WTC11 (cell line): ENCODE measurements around the gene C1orf87. TPM values are rescaled to one million over a fixed set of nuclear protein-coding genes. Genes with fewer than 3 reads are reported as not detected.

Experiments used
- ATAC-seq: fragments of 200-7000 bp; cut with Tn5 transposase; 2 replicates; pipeline ENCODE4 v1.10.0; 2021; ENCODE audit warnings: mild to moderate bottlenecking, moderate library complexity
- CTCF ChIA-PET: fragments of 300-600 bp; sonication (Branson Sonifier 250); formaldehyde crosslinking; loops from one replicate; lab custom pipeline; 2021; ENCODE audit warnings: antibody characterized with exemption; lab: Charles Lee
- POLR2A ChIA-PET: fragments of 350-600 bp; sonication (Branson Sonifier 250); formaldehyde crosslinking; loops from one replicate; lab custom pipeline; 2021; ENCODE audit warnings: antibody characterized with exemption; lab: Charles Lee
- DNase-seq: peaks from one replicate; pipeline ENCODE4 v3.0.0; 2021; ENCODE audit warnings: low spot score
- H3K27ac Mint-ChIP-seq: 2 replicates; pipeline ENCODE4 v1.8.0; 2021; ENCODE audit warnings: mixed read lengths
- H3K27me3 Mint-ChIP-seq: 2 replicates; pipeline ENCODE4 v1.8.0; 2021; ENCODE audit warnings: low read depth, mild to moderate bottlenecking, moderate library complexity, mixed read lengths
- H3K36me3 Mint-ChIP-seq: 2 replicates; pipeline ENCODE4 v1.8.0; 2021; ENCODE audit warnings: mixed read lengths
- H3K4me1 Mint-ChIP-seq: 2 replicates; pipeline ENCODE4 v1.8.0; 2022; ENCODE audit warnings: mixed read lengths
- H3K4me3 Mint-ChIP-seq: 2 replicates; pipeline ENCODE4 v1.8.0; 2021; ENCODE audit warnings: mild to moderate bottlenecking, moderate library complexity, mixed read lengths
- H3K9me3 Mint-ChIP-seq: 2 replicates; pipeline ENCODE4 v1.8.0; 2021; ENCODE audit warnings: mixed read lengths
- GABPB1 ChIP-seq: sonication (generic); formaldehyde crosslinking; IDR thresholded peaks from 2 replicates; pipeline ENCODE4 v1.8.1; 2023; ENCODE audit warnings: mild to moderate bottlenecking, missing genetic modification reagents
- HMGA2 ChIP-seq: fragments of 250-450 bp; sonication (Bioruptor Pico); IDR thresholded peaks from 2 replicates; pipeline ENCODE4 v1.4.0; 2021; ENCODE audit warnings: mild to moderate bottlenecking, moderate library complexity
- HMGXB4 ChIP-seq: sonication (generic); formaldehyde crosslinking; IDR thresholded peaks from 2 replicates; pipeline ENCODE4 v1.8.1; 2023; ENCODE audit warnings: mild to moderate bottlenecking, moderate library complexity, missing genetic modification reagents
- MYBL2 ChIP-seq: sonication (generic); formaldehyde crosslinking; IDR thresholded peaks from 2 replicates; pipeline ENCODE4 v1.8.1; 2023; ENCODE audit warnings: mild to moderate bottlenecking, moderate library complexity, missing genetic modification reagents
- NFYB ChIP-seq: sonication (generic); formaldehyde crosslinking; conservative IDR thresholded peaks from 2 replicates; pipeline ENCODE4 v1.8.0; 2022; ENCODE audit warnings: low read depth, missing genetic modification reagents
- NR1H2 ChIP-seq: sonication (generic); formaldehyde crosslinking; IDR thresholded peaks from 2 replicates; pipeline ENCODE4 v1.9.0; 2021; ENCODE audit warnings: mild to moderate bottlenecking, moderate library complexity, missing genetic modification reagents
- RELA ChIP-seq: sonication (generic); formaldehyde crosslinking; IDR thresholded peaks from 2 replicates; pipeline ENCODE4 v1.8.1; 2022; ENCODE audit warnings: missing genetic modification reagents, mild to moderate bottlenecking, borderline replicate concordance
- SMAD4 ChIP-seq: sonication (generic); formaldehyde crosslinking; IDR thresholded peaks from 2 replicates; pipeline ENCODE4 v1.8.0; 2022; ENCODE audit warnings: mild to moderate bottlenecking, missing genetic modification reagents
- USF2 ChIP-seq: sonication (generic); formaldehyde crosslinking; IDR thresholded peaks from 2 replicates; pipeline ENCODE4 v1.8.1; 2023; ENCODE audit warnings: mild to moderate bottlenecking, missing genetic modification reagents, moderate library complexity
- ZNF263 ChIP-seq: sonication (generic); formaldehyde crosslinking; IDR thresholded peaks from 2 replicates; pipeline ENCODE4 v1.8.1; 2022; ENCODE audit warnings: low read depth, mild to moderate bottlenecking, moderate library complexity, missing genetic modification reagents
- ZNF281 ChIP-seq: sonication (generic); formaldehyde crosslinking; IDR thresholded peaks from 2 replicates; pipeline ENCODE4 v1.8.0; 2023; ENCODE audit warnings: mild to moderate bottlenecking, missing genetic modification reagents
- ZNF396 ChIP-seq: fragments of 250-450 bp; sonication (Bioruptor Pico); IDR thresholded peaks from 2 replicates; pipeline ENCODE4 v1.8.0; 2021; ENCODE audit warnings: mild to moderate bottlenecking, moderate library complexity, borderline replicate concordance
- ZNF416 ChIP-seq: fragments of 250-450 bp; sonication (Bioruptor Pico); IDR thresholded peaks from 2 replicates; pipeline ENCODE4 v1.9.0; 2021; ENCODE audit warnings: mild to moderate bottlenecking, inconsistent platforms
- ZNF423 ChIP-seq: fragments of 250-450 bp; sonication (Bioruptor Pico); IDR thresholded peaks from 2 replicates; pipeline ENCODE4 v2.1.2; 2022; ENCODE audit warnings: mild to moderate bottlenecking, moderate library complexity
- total RNA-seq: library from RNA; stranded (reverse); gene quantifications from 3 replicates; pipeline ENCODE4 v1.2.3, GENCODE V29; 2021
- TF ChIP-seq, protein P1 (sequence below): fragments of 250-450 bp; sonication (Bioruptor Pico); IDR thresholded peaks from 2 replicates; pipeline ENCODE4 v1.9.0; 2021; ENCODE audit warnings: mild to moderate bottlenecking, borderline replicate concordance
- TF ChIP-seq, protein P2 (sequence below): sonication (generic); formaldehyde crosslinking; conservative IDR thresholded peaks from 2 replicates; pipeline ENCODE4 v1.8.1; 2022; ENCODE audit warnings: mild to moderate bottlenecking, missing genetic modification reagents

The C1orf87 gene
- total RNA-seq, 1 experiment from 2014 or later, result 0.22 TPM

DNA sequence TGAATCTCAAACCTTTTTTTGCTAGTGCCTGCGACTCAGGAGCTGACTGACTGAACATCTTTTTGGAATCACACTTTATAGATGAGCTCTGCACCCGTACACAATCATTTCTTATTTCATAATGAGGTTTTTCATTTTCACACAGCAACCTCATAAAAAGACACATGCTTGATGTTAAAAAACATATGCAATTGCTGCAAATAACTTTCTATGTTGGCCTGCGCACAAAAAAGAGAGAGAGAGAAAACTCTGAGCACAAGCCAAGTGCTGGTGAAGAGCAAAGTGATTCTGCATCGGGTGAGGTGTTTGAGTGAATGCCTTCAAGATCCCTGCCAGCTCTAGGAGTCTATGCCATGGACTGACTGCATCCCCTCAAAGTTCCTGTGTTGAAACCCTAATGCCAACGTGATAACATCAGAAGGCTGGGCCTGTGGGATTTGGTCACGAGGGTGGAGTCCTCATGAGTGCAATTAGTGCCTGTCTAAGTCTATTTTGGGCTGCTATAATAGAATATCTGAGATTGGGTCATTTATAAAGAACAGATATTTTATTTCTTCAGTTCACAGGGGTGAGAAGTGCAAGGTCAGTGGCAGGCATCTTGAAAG, 36.6 kb downstream of the C1orf87 start:
- H3K27ac Mint-ChIP-seq, result no peak overlapping the region
- peaks cover 7% of the 10 kb centered on the region for H3K4me1 Mint-ChIP-seq
- CTCF ChIA-PET, result no interaction called here
- POLR2A ChIA-PET, result no interaction called here
- DNase-seq, result no peak
- TF ChIP-seq ZNF416 (no peak), ZNF423 (CRISPR knock-in tag) (no peak), ZNF281 (CRISPR knock-in tag) (no peak), MYBL2 (CRISPR knock-in tag) (no peak), ZNF263 (CRISPR knock-in tag) (no peak), HMGXB4 (no peak), NFYB (CRISPR knock-in tag) (no peak), SMAD4 (CRISPR knock-in tag) (no peak), ZNF396 (CRISPR knock-in tag) (no peak), GABPB1 (no peak), RELA (CRISPR knock-in tag) (no peak), HMGA2 (CRISPR knock-in tag) (no peak), USF2 (CRISPR knock-in tag) (no peak), NR1H2 (CRISPR knock-in tag) (no peak)
- TF ChIP-seq, protein P1, sequence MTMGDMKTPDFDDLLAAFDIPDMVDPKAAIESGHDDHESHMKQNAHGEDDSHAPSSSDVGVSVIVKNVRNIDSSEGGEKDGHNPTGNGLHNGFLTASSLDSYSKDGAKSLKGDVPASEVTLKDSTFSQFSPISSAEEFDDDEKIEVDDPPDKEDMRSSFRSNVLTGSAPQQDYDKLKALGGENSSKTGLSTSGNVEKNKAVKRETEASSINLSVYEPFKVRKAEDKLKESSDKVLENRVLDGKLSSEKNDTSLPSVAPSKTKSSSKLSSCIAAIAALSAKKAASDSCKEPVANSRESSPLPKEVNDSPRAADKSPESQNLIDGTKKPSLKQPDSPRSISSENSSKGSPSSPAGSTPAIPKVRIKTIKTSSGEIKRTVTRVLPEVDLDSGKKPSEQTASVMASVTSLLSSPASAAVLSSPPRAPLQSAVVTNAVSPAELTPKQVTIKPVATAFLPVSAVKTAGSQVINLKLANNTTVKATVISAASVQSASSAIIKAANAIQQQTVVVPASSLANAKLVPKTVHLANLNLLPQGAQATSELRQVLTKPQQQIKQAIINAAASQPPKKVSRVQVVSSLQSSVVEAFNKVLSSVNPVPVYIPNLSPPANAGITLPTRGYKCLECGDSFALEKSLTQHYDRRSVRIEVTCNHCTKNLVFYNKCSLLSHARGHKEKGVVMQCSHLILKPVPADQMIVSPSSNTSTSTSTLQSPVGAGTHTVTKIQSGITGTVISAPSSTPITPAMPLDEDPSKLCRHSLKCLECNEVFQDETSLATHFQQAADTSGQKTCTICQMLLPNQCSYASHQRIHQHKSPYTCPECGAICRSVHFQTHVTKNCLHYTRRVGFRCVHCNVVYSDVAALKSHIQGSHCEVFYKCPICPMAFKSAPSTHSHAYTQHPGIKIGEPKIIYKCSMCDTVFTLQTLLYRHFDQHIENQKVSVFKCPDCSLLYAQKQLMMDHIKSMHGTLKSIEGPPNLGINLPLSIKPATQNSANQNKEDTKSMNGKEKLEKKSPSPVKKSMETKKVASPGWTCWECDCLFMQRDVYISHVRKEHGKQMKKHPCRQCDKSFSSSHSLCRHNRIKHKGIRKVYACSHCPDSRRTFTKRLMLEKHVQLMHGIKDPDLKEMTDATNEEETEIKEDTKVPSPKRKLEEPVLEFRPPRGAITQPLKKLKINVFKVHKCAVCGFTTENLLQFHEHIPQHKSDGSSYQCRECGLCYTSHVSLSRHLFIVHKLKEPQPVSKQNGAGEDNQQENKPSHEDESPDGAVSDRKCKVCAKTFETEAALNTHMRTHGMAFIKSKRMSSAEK, result no peak
- TF ChIP-seq, protein P2, sequence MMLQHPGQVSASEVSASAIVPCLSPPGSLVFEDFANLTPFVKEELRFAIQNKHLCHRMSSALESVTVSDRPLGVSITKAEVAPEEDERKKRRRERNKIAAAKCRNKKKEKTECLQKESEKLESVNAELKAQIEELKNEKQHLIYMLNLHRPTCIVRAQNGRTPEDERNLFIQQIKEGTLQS (CRISPR knock-in tag), result no peak
- no peaks in the 10 kb centered on the region for H3K36me3 Mint-ChIP-seq
- no peak overlapping the region for H3K4me3 Mint-ChIP-seq
- no peak for ATAC-seq
- peaks cover 3% of the 10 kb centered on the region; the same call in 1 of the 2 replicates for H3K9me3 Mint-ChIP-seq
- peaks cover 2% of the 10 kb centered on the region; the same call in 1 of the 2 replicates for H3K27me3 Mint-ChIP-seq
